CD4-positive, alpha-beta T cell treated with Interferon alpha-2 for 1 hour (primary cell): ENCODE measurements around the gene CDHR2.
"Not testable (repeated sequence)": the region's sequence is repeated elsewhere in the genome, so short reads cannot be mapped to it uniquely, and the experiment has no call there.

Experiments used
- DNase-seq, 2 donors: peaks; one replicate each; pipeline ENCODE4 v3.0.0-alpha.2; 2020 to 2022

The CDHR2 gene

DNA sequence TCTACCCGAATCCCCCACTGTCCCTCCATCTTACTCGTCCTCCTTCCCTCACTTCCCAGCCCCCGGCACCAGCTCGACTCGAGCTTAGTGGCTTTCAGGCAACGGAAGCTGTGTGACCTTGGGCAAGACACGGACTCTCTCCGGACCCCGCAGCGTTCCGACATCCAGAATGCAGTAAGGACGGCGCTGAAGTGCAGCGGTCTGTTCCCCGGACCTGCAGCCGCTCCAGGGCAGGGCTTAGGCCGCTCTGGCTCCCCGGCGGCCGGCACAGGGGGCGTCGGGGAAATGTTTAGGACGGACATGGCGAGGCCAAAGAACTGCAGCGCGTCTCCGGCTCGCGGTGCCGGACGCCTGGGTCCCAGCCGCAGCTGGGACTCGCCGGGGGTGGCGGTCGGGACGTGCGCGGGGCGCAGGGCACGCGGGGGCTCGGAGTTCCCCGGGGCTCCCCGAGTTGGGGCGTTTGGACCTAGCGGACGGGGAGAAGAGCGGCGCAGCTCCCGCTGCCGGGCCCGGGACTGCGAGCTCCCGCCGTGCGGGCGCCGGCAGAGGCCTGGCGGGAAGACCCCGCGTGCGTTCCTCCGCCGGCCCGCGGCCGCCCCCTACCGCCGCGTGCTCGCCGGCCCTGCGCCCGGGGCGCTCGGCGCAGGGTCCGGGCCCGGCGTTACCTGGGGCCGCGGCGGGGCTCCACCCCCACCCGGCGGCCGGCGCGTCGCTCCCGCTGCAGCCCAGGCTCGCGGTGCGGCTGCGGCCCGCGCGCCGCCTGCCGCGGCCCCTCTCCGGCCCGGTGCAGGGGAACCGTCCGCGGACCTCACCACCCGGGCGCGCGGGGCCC, 6.3 kb upstream of the CDHR2 start:
- DNase-seq, result peak; percentile 28 to 58

DNA sequence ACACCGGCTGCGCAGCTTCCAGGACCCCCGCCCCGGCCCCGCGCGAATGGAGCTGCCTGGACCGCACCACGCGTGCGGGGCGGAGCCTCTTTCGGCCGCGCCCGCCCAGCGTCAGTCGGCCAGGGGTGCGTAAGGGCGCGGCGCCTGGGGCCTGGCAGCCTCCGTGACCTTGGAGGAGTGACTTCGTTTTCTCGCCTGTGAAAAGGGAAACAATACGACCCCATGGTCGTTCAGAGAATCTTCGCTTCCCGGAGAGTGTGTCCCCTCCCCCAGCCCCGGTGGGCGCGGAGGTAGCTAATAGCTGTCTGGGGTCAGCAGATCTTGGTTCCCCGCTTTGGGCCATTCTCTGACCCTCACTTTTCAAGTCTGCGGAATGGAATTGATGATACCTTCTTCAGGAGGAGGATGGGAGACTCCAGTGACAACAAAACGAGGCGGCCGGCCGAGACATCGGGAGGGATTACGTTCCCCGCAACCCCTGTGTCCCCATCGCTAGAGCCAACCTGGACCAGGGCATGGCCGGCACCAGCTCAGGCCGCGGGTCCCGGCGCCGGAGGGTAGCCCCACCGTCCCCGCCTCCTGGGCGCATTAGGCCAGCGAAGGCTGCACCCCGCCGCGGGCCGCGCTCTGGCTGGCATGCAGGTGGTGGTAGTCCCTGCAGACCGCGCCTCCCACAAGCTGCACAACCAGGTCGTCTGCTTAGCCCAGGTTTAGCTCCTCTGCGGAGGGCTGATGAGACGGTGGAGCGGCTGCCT, 5.5 kb upstream of the CDHR2 start:
- DNase-seq, result peak; percentile 72 to 79

DNA sequence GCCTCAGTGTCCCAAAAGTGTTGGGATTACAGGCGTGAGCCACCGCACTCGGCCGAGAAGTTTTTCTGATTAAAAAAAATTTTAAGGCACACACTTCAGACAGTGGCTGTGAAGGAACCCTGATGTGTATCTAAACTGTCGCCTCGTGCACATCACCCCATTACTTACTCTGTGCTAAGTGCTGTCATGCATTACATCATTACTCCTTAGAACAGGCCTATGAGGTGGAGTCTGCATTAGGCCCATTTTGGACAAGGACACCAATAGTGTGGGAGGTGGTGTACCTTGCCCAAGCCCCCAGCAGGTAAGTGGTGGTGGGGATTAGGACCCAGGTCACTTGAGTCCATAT, 3.8 kb upstream of the CDHR2 start:
- DNase-seq, result no peak

DNA sequence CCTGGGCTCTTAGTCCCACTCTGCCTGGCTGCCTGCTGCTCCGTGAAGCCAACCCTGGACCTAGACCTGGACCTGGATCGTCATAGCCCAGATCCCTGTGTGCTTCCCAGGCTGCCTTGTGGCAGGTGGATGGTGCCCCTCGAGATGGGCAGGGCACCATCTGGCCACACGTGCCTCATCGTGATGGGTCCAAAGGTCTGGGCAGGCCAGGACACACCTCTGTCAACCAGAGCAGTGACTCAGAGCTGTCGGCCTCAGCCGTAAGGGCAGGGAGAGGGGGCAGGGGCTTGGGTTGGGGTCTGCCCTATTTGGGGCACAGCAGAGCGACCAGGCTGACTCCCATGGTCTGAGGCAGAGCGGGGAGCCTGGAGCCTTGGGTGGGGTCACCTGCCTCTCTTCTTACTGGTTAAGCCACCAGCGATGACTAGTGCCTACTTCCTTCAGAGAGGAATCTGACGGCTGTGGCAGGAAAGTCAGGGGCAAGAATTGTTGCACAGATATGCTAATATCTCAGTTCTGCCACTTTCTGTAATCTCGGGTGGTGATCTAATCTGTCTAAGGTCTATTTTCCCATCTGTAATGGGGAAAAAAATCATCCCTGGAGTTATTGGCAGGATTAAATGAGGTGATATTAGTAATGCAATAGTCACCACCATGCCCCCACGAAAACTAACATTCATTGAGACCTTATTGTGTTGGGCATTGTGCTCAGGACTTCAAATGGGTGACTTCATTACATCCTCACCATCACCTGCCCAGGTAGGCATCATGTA, 3.2 kb upstream of the CDHR2 start:
- no peak for DNase-seq

DNA sequence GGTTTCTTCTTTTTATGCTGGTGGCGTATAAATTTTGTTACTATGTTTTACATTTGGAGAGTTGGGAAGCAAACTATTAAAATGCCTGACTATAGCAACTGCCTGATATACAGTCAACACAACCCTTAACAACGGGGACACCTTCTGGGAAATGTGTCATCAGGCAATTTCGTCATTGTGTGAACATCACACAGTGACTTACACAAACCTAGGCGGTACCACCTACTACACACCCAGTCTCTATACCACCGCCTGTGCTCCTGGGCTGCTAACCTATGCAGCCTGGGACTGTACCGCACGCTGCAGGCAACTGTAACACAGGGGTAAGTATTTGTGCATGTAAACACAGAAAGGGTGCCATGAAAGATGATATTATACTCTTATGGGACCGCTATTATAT, 1.3 kb upstream of the CDHR2 start:
- DNase-seq, result peak; percentile 52 to 57

DNA sequence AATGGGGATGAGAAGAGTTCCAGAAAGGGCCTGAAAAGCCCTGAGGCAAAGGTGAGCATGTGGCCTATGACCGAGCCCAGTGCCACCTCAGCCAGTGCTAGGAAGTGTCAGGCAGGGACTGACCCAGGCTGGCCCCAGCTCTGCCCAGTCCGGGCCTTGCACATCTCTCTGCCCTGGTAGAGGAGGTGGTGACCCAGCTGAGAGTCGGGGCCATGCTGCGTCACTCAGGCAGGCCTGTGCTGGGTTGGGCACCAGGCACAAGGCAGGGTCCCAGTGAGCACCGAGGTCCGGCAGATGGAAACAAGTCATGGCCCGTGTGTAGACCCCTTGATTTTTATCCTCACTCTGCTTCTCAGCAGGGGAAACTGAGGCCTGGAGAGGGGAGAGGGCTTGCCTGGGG, 729 bp downstream of the CDHR2 start:
- no peak for DNase-seq

DNA sequence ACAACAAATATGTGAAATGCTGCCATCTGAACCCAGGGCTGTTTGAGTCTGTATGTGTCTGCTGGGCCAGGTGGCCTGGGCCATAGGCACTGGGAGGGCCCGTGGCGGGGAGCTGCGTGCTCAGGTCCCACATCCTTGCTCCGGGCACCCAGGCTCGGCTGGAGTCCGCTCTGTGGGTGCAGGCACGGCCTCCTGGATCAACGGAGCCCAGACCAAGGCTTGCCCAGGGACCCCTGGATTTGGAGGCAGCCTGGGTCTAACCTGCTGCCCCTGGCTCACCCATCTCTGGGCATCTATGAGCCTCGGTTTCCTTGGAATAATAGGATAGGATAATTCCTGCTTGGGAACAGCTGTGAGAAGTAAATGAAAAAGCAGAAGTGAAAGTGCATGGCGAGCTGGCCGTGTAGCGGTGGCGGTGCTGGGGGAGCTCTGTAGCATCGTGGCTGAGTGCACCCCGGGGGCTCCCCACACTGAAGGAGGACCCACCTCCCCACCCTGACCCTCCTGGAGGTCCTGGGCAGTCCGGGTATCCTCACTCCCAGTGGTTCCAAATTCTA, 1.2 kb downstream of the CDHR2 start:
- DNase-seq, result no peak

DNA sequence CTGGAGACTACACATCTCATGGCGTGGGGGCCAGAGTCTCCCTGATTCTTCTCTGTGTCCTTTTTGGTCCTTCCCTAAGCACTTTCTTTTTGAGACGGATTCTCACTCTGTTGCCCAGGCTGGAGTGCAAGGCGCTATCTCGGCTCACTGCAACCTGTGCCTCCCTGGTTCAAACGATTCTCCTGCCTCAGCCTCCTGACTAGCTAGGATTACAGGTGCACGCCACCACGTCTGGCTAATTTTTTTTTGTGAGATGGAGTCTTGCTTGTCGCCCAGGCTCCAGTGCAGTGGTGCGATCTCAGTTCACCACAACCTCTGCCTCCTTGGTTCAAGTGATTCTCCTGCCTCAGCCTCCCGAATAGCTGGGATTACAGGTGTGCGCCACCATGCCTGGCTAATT, 1.8 kb downstream of the CDHR2 start:
- DNase-seq, result not testable (repeated sequence)

DNA sequence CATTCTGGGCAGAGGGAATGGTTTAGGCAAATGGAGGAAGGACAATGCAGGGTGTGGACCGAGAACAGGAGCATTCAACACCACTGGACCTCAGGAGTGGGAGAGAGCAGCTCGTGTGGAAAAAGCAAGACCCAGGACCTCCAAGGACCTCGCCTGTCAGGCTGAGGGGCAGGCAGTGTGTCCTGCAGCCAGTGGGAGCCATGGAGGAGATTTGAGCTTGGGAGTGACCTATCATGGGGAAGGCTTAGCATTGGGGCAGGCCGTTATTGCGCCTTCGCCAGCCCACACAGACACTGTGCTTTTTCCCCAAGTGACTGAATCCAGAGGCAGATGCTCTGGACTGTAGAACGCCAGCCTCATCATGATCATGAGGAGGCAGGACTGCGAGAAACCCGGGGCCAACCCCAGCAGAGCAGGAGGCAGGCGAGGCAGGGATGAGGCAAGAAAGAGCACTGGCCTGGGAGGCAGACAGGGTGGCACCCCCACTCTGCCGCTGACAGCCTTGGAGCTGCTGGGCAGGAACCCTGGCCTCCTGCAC, 3.3 kb downstream of the CDHR2 start:
- no peak for DNase-seq

DNA sequence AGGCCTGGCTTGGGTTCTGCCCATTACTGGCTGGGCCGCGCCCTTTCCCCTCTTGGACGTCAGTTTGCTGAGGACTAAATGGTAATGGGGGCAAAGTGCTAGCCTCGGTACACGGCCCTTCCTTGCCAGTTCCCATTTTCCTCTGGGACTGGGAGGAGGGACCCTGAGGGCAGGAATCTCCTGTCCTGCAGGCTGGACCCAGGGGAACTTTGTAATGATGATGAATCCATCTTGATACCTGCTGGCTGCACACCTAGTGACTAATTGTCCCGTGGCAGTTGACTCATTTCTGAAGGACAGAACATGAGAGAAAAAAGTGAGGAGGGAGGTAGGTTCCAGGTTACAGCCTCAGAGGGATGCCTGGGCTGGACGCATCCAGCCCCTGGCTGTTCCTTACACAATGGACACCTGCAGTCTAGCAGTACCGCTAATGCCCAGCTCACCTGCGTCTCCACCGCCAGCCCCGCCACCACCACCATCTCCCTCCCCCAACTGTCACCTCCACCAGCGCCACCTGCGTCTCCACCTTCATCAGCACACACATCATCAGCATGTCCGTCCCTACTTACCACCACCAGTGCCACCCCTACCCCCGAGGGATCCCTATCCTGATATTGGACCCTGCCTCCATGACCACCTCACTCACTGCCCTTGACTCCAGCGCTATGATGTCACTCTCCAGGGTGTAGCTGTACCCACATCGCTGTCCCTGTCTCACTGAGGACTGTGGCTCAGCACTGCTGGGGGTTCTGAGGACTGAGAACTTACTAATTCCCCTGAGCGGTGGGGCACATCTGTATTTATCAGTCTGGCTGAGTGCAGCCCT, 4.3 kb downstream of the CDHR2 start:
- no peak for DNase-seq

DNA sequence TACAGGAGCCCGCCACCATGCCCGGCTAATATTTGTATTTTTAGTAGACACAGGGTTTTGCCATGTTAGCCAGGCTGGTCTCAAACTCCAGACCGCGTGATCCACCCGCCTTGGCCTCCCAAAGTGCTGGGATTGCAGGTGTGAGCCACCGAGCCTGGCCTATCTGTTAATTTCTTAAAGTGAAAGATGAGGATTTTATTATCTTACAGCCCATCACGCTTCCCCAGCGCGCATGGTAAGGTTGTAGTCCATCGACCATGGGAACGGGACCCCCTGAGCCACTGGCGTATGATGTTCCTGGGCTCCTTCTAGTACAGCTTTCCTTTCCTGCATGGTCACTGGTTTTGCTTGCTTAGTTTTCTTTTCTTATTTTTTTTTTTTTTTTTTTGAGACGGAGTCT, 8.7 kb downstream of the CDHR2 start:
- no peak for DNase-seq

DNA sequence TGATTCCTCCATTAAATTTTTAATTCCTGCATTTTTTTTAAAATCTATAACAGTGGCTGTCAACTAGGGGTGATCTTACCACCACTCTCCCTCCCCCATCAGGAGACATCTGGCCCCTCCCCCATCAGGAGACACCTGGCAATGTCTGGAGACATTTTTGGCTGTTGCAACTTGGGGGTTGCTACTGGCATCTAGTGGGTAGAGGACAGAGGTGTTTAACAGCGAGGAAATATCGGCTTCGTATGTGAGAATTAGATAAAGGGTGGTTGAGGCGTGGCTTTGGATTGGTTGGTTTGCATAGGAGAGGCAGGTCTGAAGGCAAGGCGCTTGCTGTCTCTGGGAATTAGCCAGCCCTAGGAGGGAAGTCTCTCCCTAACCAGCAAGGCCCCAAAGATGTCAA, 10.5 kb downstream of the CDHR2 start:
- DNase-seq, result peak; percentile 48 to 54

DNA sequence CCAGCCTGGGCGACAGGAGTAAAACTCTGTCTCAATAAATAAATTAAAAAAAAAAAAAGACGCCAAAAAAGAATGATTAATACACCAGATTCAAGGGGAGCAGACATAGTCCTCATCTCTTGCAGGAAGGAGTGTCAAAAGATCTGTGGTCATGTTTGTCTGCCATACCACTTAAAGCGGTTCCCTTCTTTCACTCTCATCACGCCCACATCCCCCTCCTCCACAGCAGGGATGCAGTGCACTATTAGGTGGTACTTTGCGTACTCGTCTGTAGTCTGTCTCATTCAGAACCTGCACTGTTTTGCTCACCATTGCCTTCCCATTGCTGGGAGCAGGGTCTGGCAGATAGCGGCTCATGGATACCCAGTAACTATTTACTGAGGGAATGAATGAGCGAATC, 11.2 kb downstream of the CDHR2 start:
- no peak for DNase-seq

DNA sequence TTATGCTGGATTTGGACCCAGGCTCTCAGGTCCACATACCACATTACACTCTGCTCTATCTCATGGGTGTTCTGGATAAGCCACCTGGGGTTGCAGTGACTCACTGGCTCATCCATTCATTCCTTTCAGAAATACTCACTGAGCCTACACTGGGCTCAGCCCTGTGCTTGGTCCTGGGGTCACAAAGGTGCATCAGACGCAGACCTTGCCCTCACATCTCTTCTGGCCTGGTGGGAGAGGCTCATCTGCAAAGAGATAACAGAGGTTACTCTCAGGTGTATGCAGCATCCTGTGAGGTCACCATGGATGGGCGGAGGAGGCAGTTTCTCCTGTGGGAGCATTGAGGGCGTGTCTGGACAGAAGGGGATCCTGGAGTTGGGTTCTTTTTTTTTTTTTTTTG, 12.1 kb downstream of the CDHR2 start:
- no peak for DNase-seq

DNA sequence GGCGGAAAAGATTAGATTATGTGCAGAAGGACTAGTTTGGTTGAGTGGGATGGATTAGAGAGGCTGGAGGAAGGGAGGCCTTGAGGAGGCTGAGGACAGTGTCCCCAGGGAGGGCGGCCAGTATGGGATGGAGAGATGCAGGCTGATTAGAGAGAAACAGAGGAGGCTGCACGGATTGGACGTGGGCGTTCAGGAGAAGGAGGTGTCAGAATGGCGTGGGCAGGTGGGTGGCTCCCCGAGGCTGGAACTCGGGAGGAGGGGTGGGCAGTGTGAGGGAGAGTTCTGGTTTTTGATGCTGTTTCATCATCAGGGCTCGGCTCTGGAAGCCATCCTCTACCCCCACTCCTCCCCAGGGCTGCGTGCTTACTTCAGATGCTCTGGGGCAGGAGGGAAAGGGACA, 13.0 kb downstream of the CDHR2 start:
- DNase-seq, result no peak

DNA sequence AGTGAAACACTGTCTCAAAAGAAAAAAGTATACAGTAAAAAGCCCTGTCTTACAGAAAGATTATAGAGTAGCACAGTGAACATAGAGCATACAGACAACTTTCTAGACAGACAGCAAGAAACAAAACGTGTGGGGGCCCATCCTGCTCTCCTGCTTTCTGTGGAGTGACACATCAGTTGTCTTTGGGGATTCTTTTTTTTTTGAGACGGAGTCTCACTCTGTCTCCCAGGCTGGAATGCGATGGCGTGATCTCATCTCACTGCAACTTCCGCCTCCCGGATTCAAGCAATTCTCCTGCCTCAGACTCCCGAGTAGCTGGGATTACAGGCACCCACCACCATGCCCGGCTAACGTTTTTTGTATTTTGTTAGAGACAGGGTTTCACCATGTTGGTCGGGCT, 14.9 kb downstream of the CDHR2 start:
- DNase-seq, result no peak

DNA sequence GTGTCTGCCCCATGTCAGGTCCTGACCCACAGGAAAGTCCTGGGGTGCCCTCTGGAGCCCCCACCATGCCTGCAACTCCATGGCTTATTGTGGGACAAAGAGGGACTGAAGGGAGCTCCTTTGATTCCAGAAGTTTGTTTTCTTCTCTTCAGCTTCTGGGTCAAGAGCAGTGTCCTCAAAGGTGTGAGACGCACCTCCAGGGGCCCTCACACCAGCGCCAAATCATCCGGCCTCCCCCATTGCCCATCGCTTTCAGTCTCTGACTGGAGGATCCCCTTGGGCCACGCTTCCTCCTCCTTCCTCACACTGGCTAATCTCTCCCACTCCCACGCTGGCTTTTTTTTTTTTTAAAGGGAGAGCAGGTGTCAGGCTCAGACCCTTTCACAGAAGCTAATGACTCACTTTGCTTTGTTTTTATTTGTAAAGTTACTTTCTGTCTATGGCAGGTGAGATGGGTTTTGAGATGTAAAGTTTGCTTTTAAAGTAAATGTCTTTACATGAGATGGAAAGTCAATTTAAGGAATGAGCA, 16.7 kb downstream of the CDHR2 start:
- DNase-seq, result no peak

DNA sequence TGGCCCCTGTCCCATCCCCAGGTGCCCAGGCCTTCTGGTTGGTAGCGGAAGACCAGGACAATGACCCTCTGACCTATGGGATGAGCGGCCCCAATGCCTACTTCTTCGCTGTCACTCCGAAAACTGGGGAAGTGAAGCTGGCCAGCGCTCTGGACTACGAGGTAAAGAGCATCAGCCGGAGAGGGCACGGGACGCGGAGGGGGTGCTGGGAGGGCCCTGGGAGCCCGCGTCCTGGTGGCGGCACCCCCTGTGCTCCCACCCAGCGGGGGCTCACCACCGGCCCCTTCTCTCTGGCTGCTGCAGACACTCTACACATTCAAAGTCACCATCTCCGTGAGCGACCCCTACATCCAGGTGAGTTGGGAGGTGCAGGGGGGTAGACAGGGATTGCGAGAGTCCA, 19.5 kb downstream of the CDHR2 start:
- DNase-seq, result no peak

DNA sequence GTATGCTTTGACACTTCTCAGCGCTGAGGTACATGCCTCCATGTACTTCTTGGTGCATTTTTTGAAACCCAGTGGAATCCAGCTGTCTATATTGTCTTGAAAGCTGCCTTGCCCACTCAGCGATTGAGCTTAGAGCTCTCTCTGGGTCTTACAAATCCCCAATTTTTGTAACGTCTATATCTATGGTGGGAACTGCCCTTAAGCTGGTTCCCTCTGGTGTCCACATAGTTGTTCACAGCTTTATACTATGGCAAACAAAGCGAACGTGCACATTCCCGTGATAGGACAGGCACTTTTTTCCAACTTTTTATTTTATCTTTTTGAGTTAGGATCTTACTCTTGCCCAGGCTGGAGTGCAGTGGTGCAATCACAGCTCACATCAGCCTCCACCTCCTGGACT, 20.9 kb downstream of the CDHR2 start:
- DNase-seq, result no peak

DNA sequence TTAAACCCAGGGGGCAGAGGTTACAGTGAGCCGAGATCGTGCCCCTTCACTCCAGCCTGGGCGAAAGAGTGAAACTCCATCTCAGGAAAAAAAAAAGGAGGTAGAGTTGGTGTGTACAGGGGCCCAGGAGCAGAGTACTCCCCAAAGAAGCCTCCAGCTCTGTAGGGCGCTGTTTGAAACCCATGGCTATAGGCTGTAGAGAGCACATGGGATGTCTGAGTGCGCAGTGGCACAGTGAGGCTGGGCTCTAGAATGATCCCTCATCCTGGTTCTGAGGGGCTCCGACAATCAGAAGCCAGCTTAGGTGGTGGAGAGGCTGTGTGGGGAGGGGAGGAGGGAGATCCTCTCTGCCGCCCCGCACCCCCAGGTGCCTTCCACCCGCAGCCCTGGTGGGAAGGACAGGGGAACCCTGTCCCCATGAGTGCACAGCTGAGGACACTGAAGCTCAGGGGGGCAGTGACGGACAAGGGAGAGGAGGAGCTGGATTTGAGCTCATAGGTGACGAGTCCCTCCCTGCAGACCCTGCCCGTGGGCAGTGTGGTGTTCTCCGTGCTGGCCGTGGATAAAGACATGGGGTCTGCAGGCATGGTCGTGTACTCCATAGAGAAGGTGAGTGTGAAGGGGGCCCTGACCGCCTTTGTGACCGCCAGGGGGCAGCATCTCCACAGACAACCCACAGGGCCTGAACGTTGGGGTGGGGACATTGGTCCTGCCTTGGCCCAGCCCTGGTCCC, 24.6 kb downstream of the CDHR2 start:
- peak; percentile 69 to 78 for DNase-seq

DNA sequence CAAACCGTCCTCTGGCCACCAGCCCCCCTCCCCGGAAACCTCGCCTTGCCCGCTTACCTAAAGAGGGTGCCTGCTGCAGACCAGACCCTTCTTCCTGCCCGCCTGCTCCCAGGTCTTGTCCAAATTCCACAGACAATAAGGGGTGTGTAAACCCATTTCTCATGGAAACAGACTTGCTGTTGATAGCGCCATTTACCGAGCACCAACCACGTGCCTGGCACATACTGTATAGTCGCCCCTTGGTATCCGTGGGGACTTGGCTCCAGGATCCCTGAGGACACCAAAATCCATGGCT, 25.1 kb downstream of the CDHR2 start:
- no peak for DNase-seq

DNA sequence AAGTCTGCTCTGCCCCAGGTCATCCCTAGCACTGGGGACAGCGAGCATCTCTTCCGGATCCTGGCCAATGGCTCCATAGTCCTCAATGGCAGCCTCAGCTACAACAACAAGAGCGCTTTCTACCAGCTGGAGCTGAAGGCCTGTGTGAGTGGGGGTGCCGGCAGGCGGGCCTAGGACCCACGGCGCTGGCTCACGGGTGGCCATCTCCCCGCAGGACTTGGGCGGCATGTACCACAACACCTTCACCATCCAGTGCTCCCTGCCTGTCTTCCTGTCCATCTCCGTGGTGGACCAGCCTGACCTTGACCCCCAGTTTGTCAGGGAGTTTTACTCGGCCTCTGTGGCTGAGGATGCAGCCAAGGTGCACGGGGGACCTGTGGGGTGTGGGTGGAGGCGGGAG, 25.9 kb downstream of the CDHR2 start:
- DNase-seq, result no peak
